Left lobe of liver (tissue), 2 donors: Measurements from ENCODE around the gene DHRS3. TPM values are rescaled to one million over a fixed set of nuclear protein-coding genes. Genes with fewer than 3 reads are reported as not detected.
A peak's percentile ranks its signal among the peaks of the same experiment; 100 is the strongest.

Experiments
- ATAC-seq: fragments of 200-7000 bp; cut with Tn5 transposase; one replicate; pipeline ENCODE4 v1.9.1; 2020; ENCODE audit warnings: mild to moderate bottlenecking, moderate library complexity
- DNase-seq: peaks from one replicate; pipeline ENCODE4 v3.0.0-alpha.2; 2020; ENCODE audit warnings: low spot score
- total RNA-seq: library from RNA; stranded (reverse); gene quantifications from one replicate; pipeline ENCODE4 v1.2.1, GENCODE V29; 2021
- donor health status: DM: no; HTN: no; CAD: no; lungs with moderate emphysema.
- donor health status: DM: no; HTN: yes; CAD: no.

DHRS3 gene
- total RNA-seq, 1 donor from 2014 or later = 175 TPM

DNA sequence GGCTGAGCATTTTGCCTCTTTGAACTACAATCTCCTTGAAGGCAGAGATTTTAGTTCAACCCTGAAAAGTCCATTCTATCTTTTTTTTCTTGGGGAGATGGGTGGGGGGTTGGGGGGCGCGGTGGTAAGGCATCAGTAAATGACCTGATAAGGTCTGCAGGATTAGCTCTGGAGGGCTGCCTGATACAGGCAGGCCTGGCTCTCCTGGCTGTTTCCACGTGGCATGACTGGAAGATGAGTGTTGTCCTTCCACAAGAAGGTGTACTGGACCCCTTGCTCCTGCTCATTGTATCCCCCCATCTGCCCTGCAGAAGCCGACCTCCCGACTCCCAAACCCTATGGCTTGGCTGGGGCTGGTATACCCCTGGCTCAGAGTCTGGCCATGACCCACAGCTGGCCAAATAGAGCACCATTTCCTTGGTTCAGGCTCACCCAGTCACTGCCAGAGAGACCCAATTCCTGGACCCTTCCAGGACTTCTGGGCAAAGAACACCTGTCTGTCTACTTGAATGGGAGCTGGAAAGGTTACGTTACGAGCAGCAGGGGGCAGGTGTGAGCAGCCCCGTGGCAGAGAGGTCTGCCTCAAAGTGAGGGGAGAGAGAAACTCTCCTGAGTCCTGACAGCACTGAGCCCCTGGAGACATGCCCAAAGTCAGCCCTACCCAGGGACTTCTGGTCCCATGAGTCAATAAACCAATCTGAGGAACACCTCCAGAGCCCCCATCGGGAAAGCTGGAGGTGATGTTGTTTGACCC is 17.0 kb downstream of the DHRS3 start:
- no peak for DNase-seq
- peak; percentile 42 for ATAC-seq

DNA sequence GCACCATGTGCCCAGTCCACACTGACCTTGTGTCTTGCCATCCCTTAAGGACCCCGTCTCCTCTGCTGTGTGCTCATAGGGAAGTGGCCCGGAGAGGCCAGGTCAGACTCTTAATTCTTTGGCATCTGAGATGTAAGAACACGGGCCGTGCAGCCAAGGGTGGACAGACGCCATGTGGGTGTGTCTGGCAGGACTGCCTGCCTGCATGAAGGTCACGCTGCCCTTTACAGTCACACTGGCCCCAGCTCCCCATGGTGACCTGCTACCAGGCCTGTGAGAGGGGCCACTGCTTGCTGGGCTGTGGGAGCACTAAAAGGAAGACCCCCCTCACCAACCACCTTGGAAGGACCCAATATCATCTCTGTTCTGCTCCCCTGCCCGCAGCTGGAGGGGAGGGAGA is 17.7 kb downstream of the DHRS3 start:
- ATAC-seq = peak; percentile 54
- peak; percentile 86 for DNase-seq

DNA sequence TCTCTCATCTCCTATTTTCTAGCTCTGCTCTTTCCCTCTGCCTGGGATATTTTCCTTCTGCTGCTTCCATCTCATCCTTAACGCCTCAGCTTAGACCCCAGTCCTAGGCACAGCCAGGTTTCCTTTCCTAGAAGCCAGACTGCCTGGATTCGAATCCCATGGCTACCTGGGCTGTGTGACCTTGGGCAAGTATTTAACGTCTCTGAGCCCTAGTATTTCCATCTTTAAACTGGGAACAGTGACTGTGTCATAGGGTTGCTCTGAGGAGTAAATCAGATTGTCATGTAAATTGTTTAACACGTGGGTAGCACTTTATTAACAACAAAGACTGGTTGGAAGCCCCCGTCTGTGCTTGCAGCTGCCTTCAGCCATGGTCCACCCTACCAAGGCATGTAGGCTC is 18.4 kb downstream of the DHRS3 start:
- ATAC-seq = no peak

DNA sequence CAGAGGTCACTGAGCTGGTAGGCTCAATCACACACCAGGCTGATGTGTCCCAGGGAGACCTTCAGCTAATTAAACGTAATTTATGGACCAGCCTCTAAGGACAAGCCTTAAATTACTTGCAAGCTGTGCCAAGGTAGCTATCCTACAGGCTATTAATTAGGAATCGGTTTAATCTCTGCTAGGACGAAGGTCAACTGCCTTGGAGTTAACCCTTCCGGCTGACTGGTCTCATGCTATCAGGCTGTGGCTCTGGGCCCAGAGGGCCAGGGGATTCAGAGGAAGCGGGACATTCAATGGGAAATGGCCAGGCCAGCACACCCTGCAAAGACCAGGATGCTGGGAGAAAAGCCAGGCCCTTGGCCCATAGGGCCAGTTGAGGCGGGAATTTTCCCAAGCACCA is 19.0 kb downstream of the DHRS3 start:
- ATAC-seq = no peak
- DNase-seq = no peak

More for the DNA sequence above, 18.4 kb downstream of the DHRS3 start:
- DNase-seq = no peak

DNA sequence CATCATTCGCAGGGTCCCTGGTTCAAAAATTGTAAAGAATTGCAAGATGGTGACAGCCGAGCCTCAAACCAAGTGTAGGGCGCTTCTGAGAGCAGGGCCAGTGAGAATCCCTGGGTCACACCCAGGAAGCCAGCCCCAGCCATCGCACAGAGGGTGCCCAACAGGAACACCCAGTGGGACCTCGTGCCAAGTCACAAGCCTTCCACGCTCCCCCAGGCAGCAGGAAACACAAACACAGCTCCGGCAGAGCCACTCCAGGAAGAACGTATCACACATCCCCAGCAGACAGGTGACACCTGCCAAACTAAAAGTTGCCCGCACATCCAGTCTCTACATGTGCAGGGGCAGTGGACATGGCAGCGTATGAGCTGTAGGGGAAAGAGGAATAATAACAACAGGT is 20.2 kb downstream of the DHRS3 start:
- peak; percentile 72 for DNase-seq
- peak; percentile 1 for ATAC-seq

DNA sequence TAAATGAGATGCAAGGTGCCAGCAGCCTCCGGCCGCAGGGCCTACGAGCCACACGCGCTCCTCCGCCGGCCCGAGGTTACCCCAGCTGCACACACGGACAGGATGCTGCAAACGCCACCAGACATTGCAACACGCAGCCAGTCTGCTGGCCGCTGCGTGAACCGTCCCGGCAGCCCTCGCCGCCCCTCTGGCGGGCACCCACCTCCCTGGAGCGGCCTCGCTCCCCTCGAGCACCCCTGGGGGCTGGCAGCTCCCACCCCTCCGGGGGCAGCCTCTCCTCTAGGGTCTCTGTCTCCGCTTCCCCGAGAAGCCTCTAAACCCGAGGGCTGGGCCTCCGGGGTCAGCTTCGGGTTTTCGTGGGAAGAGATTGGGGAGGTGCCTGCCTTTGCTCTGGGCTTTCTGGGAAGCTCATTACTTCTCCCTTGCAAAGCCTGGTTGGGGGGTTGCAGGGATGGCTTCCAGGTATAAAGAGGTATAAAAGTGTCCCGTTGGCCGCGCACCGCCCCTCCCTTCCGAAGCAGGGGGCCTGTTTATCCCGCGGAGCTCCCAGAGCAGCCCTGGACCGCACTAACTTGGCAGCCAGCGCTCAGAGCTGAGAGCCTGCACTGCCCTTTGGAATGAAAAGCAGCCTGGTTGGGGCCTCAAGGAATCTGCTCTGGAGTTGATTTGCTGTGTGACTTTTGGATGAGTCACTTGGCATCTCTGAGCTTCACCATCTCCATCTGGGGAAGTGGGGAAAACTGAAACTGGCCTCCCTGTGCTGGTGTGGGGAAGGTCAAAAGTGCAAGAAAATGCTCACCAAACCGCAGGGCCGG is 21.8 kb downstream of the DHRS3 start:
- ATAC-seq (peak; percentile 72), DNase-seq (peak; percentile 96)

DNA sequence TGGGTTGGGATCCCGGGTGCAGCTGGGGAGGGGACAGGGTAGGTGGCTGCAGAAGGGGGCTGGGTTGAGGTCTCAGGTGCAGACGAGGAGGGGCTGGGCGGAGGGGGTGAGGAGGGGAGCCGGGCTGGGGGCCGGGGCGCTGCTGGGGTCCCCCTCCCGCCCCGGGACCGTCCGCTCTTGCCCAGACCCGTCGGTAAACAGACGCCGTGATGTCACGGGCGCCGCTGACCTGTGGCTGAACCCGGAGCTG is 22.3 kb downstream of the DHRS3 start:
- ATAC-seq = no peak
- no peak for DNase-seq

DNA sequence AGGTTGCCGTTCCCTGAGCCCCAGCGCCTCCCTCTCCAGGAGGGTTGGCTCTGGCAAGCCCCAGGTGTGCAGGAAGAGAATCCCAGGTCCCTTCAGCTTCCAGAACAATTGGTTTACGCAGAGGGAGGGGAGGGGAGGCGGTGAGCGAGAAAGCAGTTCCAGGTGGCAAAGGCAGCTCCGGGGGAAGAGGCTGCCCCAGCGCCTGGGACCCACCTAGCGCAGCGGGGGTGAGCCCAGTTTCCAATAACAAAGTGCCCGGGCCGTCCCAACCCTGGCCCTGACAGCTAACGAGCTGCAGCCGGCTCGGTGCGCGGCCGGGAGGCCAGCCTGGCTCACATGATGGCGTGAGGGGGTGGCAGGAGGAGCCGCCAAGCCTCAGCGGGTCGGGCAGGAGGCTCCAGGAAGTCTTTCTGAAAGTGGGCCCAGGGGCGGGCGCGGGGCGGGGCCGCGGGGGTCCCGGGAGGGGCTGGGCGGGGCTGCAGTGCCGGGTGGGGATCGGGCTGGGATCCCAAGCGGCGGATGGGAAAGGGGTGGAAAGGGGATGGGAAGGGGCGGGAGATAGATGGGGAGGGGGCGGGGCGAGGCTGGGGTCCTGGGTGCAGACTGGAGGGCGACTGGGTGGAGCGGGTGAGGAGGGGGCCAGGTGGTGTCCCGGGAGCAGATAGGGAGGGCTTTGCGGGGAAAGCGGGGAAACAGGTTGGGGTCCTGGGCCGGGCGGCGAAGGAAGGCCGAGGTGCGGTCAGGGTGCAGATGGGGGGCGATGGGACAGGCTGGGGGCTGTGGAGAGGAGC is 22.8 kb downstream of the DHRS3 start:
- no peak for DNase-seq

DNA sequence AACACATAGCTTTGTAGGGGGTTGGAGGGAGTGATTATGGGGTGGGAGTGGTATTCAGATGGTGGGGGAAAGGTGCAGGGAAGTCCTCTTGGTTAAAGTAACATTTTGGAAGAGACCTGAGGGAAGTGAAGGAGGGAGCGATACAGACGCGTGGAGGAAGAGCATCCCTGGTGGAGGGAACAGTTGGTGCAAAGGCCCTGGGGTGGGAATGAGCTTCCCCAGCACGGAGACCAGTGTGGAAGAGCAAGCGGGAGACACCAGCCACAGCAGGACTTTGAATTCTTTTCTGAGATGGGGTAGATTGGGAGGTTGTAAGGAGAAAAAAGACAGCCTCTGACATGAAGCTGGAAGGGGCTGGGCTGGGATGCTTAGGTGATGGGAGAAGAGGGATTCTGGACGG is 23.5 kb downstream of the DHRS3 start:
- ATAC-seq (no peak), DNase-seq (no peak)

More for the DNA sequence above, 22.8 kb downstream of the DHRS3 start:
- ATAC-seq = peak; percentile 6

DNA sequence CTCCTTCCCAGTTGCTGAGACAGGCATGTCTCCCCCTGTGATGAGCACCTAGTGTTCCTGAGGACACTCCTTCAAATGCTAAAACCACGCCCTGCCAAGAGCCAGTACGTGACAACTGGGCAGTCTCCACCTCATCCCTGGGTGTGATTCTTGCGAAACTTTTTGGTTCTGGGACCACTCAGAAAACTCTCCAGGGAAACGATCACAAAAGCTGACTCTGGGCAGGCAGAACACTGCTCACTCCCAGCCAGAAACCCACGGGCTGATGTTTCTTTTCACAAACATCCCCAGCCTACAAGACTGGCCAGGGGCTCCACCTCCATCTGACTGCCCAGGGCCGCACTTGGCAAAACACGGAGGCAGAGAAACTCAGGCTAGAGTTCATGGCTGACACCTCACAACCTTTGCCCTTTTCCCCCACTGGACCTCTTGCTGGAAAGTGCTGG is 24.4 kb downstream of the DHRS3 start:
- ATAC-seq (peak; percentile 32), DNase-seq (peak; percentile 73)

DNA sequence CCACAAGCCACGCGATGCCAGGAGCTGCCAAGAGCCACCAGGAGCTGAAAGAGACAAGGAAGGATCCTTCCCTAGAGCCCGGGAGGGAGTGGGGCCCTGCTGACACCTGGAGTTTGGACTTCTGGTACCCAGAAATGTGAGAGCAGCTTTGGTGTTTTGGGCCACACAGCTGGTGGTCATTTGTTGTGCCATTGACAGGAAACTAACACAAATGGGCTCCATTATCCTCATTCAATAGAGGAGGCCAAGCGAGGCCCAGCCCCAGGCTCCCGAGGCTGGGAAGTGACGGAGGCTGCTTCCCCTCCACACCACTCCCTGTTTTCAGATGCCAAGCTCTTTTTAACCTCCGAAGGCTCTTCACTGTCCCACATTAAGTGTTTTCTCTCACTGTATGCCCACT is 25.5 kb downstream of the DHRS3 start:
- DNase-seq = no peak
- no peak for ATAC-seq

DNA sequence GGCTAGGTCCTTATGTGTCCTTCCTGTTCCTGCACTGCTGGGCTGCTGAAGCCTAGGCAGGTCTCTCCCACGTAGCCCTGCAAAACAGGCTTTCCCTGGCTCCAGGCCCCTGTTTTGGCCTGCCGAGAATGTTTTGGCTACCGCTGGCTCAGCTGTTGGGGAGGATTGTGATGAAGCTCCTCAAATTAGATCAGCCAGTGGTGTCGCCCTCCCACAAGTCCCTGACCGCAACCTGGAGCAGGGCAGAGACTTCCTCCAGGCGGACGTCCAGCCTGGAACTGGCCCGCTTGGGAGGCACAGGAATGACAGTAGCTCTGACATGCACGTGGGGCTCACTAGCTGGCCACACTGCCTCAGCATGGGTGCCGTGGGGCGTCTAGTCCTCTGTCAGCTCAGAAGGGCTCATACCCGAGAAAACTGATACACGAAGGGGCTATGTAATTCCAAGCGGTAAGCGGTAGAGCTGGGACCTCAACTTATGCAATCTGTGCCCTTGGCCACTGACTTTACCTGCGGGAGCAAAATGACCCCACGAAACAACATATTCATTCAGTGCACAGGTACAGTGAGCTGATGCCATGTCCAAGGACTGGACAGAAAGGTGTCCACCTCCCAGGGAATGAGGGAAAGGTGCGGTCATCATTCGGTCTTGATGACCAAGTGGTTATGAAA is 26.6 kb downstream of the DHRS3 start:
- DNase-seq (peak; percentile 80), ATAC-seq (peak; percentile 45)

DNA sequence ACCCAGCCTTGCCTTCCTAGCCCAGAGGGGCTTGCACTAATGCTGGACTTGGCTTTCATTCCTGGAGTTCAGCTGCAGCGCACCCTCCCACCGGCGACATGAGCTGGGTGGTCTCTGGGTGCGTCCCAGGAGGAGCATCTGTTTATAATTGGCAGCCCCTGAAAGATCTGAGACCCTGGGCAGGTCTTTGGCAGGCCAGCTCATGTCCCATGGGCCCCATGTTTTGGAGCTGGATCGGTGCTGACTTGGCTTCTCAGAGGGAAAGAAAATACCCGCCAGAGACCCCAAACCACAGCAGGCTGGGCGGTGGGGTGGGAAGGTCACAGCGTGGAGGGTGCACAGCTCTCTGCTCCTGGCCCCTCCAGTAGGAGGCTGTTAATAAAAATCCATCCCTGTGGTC is 29.3 kb downstream of the DHRS3 start:
- DNase-seq = no peak
- no peak for ATAC-seq

DNA sequence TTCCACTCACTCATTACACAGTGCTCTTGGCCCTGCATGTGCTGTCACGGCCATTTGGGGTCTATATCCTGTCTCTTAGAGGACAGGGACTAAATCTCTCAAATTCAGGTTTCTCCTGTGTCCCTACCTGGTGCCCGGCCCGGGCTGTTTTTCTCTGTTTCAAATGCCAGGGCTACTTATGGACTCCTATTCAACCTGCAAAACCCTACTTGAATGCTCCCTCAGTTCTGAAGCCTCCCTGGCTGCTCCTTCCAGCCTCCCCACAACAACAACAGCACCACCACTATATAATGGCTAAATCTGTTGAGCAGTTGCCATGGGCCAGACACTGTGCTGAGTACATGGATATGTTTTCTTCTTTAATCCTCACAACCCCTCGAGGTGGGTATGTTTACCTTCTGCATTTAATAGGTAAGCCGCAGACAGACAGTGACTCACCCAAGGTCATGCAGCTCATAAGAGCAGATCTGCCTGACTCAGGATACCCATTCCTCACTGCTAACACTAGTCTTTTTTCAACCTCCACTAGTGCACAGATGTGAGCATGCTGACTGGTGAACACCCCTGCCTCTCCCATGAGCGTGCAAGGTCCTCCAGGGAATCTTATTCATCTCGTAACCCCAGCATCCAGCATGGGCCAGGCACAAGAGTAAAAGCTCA is 29.9 kb downstream of the DHRS3 start:
- ATAC-seq (no peak), DNase-seq (no peak)

DNA sequence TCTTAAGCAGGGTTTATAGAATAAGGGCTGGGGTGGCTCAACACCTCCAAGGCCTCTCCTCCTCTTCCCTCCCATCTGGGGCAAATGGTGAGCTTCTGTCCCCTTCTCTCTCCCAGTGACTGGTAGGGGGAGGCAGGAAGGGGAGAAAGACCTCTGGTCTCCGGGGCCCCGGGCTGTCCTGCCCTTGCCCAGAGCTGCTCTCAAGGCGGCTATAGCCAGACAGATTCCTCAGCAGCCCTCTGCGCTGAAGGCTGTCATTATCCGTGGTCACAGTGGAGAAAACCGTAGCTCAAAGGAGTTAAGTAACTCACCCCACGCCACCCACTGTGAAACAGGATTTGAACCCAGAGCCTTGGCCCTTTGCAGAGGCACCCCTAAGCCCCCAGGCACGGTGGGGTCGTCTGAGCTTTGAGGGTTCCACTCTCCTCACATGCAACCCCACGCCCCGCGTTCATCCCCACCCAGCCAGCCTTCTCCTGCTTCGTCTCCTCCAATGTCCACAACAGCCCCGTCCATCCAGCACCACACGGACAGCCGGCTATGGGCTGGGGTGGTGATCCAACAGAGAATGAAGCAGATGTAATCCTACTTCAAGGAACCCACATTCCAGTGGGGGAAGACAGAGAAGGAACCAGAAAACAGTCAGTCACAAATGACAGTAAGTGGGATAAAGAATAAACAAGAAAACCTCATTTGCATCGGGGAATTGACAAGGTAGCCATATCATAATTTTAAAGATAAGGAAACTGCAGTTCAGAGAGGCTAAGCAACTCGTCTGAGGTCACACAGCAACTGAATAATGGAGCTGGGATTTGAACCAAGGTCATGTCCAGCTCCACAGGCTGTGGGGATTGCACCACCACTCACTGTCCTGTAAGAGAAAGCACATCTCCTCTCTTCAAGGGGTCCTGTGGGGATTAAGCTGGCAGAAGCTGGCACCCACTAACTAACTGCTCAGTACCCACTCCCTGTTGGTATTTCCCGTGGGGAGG is 31.8 kb downstream of the DHRS3 start:
- ATAC-seq (no peak), DNase-seq (no peak)

DNA sequence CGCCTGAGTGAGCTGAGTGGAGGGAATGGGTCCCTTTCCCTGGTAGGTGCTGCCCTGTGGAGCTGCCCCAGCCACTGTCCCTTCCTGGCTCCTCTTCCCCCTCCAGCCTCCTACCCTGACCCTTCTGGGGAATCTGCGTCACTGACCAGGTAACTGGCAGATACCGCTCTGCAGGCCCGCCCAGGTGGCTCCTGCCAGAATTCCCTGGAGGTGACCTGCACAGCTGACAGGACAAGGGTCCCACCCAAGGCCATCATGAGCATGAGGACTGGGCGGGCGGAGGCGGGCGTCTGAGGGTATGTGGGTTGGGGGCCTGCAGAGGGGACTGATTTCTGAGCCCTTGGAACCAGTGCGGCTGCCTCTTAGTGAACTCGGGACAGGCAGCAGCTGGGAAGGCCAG is 32.5 kb downstream of the DHRS3 start:
- ATAC-seq (peak; percentile 72), DNase-seq (peak; percentile 66)

DNA sequence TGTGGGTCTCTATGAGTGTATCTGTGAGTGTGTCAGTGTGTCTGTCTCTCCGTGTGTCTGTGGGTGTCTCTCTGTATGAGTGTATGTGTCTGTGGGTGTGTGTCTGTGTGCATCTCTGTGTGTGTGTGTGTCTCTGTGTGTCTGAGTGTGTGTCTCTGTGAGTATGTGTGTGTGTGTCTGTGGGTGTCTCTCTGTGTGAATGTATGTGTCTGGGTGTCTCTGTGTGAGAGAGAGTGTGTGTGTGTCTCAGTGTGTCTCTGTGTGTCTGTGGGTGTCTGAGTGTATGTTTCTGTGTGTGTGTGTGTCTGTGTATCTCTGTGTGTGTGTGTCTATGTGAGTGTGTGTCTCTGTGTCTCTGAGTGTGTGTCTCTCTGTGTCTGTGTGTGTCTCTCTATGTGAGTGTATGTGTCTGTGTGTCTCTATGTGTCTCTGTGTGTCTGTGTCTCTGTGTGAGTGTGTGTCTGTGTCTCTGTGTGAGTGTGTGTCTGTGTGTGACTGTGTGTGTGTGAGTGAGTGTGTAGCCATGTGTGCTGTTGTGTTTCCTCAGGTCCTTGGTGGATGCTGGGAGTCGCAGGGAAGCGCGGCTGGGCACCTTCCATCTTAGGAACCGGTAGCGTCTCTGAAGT is 33.0 kb downstream of the DHRS3 start:
- ATAC-seq (peak; percentile 9), DNase-seq (no peak)

DNA sequence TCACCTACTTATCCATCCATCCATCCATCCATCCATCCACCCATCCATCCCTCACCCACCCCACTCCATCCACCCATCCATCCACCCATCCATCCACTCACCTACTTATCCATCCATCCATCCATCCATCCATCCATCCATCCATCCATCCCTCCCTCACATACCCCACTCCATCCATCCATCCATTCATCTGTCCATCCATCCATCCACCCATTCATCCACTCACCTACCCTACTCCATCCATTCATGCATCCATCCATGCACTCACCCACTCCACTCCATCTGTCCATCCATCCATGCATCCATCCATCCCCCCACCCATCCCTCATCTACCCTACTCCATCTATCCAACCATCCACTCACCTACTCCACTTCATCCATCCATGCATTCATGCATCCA is 34.5 kb downstream of the DHRS3 start:
- ATAC-seq (no peak), DNase-seq (no peak)

DNA sequence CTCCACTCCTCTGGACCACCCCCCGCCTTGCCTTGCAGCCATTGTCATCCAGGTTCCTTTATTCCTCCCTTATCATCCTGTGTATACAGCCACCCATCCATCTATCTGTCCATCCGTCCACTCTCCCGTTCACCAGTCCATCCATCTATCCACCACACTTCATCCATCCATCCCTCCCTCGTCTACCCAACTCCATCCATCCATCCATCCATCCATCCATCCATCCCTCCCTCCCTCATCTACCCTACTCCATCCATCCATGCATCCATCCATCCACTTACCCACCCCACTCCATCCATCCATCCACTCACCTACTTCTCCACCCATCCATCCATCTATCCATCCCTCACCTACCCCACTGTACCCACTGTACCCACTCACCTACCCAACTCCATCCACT is 35.4 kb downstream of the DHRS3 start:
- no peak for ATAC-seq
- DNase-seq = no peak
